SK-N-MC (cell line): Measurements from ENCODE around the gene CYS1.
"Not testable (repeated sequence)": the region's sequence is repeated elsewhere in the genome, so short reads cannot be mapped to it uniquely, and the experiment has no call there.

Experiments
- DNase-seq: peaks from one replicate; pipeline ENCODE4 v3.0.0-alpha.2; 2011; ENCODE audit warnings: low read depth, low spot score
- H3K27ac ChIP-seq: fragments of 200-600 bp; sonication (generic); 2 replicates; pipeline ENCODE4 v1.5.1; 2016; ENCODE audit warnings: mixed run types
- H3K36me3 ChIP-seq: fragments of 200-600 bp; sonication (generic); 2 replicates; pipeline ENCODE4 v1.6.1; 2017; ENCODE audit warnings: antibody characterized with exemption, low read length, mixed read lengths; ENCODE audit not compliant: insufficient read depth
- H3K4me3 ChIP-seq: fragments of 200-600 bp; sonication (generic); 2 replicates; pipeline ENCODE4 v1.5.1; 2016
- H3K9ac ChIP-seq: fragments of 200-600 bp; sonication (generic); 2 replicates; pipeline ENCODE4 v1.8.0; 2017; ENCODE audit warnings: mixed run types, mixed read lengths; ENCODE audit not compliant: insufficient read length
- H3K9me3 ChIP-seq: fragments of 200-600 bp; sonication (generic); 2 replicates; pipeline ENCODE4 v1.6.1; 2017; ENCODE audit warnings: low read depth, mild to moderate bottlenecking, antibody characterized with exemption, low read length, moderate library complexity, mixed read lengths
- EZH2 ChIP-seq: fragments of 200-600 bp; sonication (generic); IDR thresholded peaks from one replicate; pipeline ENCODE4 v1.6.1; 2017; ENCODE audit warnings: antibody characterized with exemption
- FOXP2 ChIP-seq: optimal IDR thresholded peaks from 2 replicates; pipeline ENCODE3; 2011; ENCODE audit warnings: mild to moderate bottlenecking, moderate library complexity; ENCODE audit not compliant: insufficient read depth; ENCODE audit errors: extremely low read length, control extremely low read depth
- POLR2AphosphoS5 ChIP-seq: IDR thresholded peaks from 2 replicates; pipeline ENCODE4 v1.6.1; 2012; ENCODE audit warnings: mild to moderate bottlenecking, low read depth, low read length, borderline replicate concordance

CYS1 gene

GRCh38 chr2:10034333-10035052 is 45.7 kb downstream of the CYS1 start:
- no peak for DNase-seq
- H3K9ac ChIP-seq: no peak overlapping the region
- H3K27ac ChIP-seq: no peak overlapping the region
- H3K4me3 ChIP-seq: no peak overlapping the region
- no peak for TF ChIP-seq FOXP2
- TF ChIP-seq EZH2: no peak
- TF ChIP-seq POLR2AphosphoS5: no peak
- H3K36me3 ChIP-seq: no peaks in the 10 kb centered on the region
- no peaks in the 10 kb centered on the region for H3K9me3 ChIP-seq

- no peak for TF ChIP-seq FOXP2
- TF ChIP-seq EZH2: no peak
- TF ChIP-seq POLR2AphosphoS5: no peak
- H3K36me3 ChIP-seq: no peaks in the 10 kb centered on the region
- no peaks in the 10 kb centered on the region for H3K9me3 ChIP-seq
- H3K9ac ChIP-seq: no peak overlapping the region
- H3K27ac ChIP-seq: no peak overlapping the region
- DNase-seq: no peak
- H3K4me3 ChIP-seq: no peak overlapping the region
Measured at GRCh38 chr2:10033251-10034006, 46.8 kb downstream of the CYS1 start.

DNA sequence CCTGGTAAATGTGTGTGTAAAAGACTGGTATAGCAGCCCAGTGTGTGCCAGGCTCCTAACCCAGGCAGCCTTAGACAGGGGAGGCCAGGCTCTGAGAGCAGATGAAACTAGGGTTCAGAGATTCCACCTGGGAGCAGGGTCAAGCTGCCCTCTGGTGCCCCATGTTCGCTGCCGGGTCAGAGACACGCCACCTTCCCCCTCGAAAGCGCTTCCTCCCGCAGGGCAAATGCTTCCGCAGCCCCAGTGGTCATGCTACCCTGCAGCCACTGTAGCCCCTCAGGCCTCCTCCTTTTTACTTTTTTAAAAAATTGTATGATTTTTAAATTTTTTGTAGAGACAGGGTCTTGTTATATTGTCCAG is 47.5 kb downstream of the CYS1 start:
- H3K27ac ChIP-seq: no peak overlapping the region
- TF ChIP-seq FOXP2 (no peak), EZH2 (no peak), POLR2AphosphoS5 (no peak)
- H3K9me3 ChIP-seq: no peaks in the 10 kb centered on the region
- H3K36me3 ChIP-seq: no peaks in the 10 kb centered on the region
- no peak overlapping the region for H3K4me3 ChIP-seq
- no peak for DNase-seq
- H3K9ac ChIP-seq: no peak overlapping the region

DNA sequence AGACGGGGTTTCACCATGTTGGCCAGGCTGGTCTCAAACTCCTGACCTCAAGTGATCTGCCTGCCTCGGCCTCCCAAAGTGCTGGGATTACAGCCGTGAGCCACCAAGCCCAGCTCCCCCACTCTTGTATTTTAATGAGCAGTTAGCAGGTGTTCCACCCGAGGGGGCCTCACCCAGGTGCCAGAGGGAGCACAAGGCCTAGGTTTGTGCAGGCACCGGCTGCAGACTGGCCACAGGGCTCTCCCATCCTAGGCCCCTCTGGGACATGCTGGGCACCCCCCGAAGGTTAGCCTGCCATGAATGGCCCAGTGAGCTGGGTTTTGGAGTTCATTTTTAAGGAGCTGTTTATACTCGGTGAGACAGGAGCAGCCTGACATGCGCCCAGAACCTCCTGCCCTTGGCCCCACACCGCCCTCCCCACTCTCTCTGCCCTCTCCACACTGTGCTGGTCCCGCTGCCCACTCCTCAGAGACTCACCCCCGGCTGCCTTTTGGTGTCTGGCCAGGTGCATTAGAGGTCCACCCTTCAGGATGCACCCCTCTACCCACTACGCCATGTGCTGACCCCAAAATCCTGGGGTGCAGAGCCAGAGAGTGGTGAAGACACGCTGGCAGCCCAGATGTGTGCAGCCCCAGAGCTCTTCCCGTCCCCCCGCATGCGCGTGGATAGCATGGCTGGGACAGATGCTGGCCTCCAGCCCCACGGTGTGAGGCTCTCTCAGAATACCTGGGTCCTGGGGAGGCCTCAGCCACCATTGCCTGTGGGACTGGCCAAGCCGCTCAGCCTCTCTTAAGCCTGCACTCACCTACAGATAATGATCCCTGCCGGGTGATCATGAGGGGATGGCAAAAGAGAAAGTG is 48.1 kb downstream of the CYS1 start:
- TF ChIP-seq FOXP2 (no peak), EZH2 (no peak), POLR2AphosphoS5 (no peak)
- no peak overlapping the region for H3K9ac ChIP-seq
- no peaks in the 10 kb centered on the region for H3K36me3 ChIP-seq
- no peak overlapping the region for H3K27ac ChIP-seq
- no peak overlapping the region for H3K4me3 ChIP-seq
- no peak for DNase-seq
- H3K9me3 ChIP-seq: no peaks in the 10 kb centered on the region

DNA sequence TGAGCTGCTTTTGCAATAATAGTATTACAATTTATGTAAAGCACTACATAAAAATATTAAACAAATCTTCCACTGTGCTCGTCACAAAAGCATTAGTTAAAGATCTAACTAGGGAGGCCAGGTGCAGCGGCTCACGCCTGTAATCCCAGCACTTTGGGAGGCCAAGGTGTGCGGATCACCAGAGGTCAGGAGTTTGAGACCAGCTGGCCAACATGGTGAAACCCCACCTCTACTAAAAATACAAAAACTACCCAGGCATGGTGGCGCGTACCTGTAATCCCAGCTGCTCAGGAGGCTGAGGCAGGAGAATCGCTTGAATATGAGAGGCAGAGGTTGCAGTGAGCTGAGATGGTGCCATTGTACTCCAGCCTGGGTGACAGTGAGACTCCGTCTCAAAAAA is 49.4 kb downstream of the CYS1 start:
- H3K9me3 ChIP-seq, H3K27ac ChIP-seq, H3K4me3 ChIP-seq, DNase-seq, H3K36me3 ChIP-seq, H3K9ac ChIP-seq: not testable (repeated sequence)

DNA sequence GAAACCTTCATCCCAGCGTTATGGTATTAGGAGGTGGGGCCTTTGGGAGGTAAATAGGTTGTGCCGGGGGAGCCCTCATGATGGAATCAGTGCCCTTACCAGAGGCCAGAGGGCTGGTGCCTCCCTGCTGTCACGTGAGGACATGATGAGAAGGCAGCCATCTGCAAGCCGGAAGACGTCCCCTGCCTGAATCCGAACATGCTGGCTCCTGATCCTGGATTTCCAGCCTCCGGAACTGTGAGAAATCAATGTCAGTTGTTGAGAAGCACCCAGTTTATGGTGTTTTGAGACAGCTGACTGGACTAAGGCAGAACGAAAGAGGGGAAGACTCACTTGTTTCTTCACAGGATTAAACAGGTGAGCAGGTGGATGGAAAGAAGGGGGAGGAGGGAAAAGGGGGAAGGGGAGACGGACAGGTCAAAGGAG is 49.9 kb downstream of the CYS1 start:
- TF ChIP-seq POLR2AphosphoS5: no peak
- no peak for TF ChIP-seq EZH2
- TF ChIP-seq FOXP2: no peak
- DNase-seq: no peak
- Histone ChIP-seq H3K9me3 (no peaks in the 10 kb centered on the region), H3K9ac (no peak overlapping the region), H3K4me3 (no peak overlapping the region), H3K36me3 (no peaks in the 10 kb centered on the region), H3K27ac (no peak overlapping the region)

- Histone ChIP-seq H3K9ac (no peak overlapping the region), H3K9me3 (no peaks in the 10 kb centered on the region), H3K27ac (no peak overlapping the region), H3K4me3 (no peak overlapping the region), H3K36me3 (no peaks in the 10 kb centered on the region)
- TF ChIP-seq EZH2 (no peak), POLR2AphosphoS5 (no peak), FOXP2 (no peak)
- no peak for DNase-seq
Measured at GRCh38 chr2:10029875-10030223, 50.4 kb downstream of the CYS1 start.
